ENCODE measurements around the gene KCNQ4. TPM values are rescaled to one million over a fixed set of nuclear protein-coding genes. Genes with fewer than 3 reads are reported as not detected.

The KCNQ4 gene
- total RNA-seq, 4 donors from 2014 or later: 1.1 to 3.3 (median 2.4) TPM

GRCh38 chr1:40833979-40834378, 50.4 kb downstream of the KCNQ4 start:
- H3K4me1 ChIP-seq: no peaks in the 10 kb centered on the region
- H3K36me3 ChIP-seq: no peaks in the 10 kb centered on the region
- no peak overlapping the region for H3K27ac ChIP-seq
- H3K27me3 ChIP-seq: no peaks in the 10 kb centered on the region
- no peak for TF ChIP-seq POLR2A (IDR thresholded peaks at IDR 0.05)
- TF ChIP-seq, protein P1, sequence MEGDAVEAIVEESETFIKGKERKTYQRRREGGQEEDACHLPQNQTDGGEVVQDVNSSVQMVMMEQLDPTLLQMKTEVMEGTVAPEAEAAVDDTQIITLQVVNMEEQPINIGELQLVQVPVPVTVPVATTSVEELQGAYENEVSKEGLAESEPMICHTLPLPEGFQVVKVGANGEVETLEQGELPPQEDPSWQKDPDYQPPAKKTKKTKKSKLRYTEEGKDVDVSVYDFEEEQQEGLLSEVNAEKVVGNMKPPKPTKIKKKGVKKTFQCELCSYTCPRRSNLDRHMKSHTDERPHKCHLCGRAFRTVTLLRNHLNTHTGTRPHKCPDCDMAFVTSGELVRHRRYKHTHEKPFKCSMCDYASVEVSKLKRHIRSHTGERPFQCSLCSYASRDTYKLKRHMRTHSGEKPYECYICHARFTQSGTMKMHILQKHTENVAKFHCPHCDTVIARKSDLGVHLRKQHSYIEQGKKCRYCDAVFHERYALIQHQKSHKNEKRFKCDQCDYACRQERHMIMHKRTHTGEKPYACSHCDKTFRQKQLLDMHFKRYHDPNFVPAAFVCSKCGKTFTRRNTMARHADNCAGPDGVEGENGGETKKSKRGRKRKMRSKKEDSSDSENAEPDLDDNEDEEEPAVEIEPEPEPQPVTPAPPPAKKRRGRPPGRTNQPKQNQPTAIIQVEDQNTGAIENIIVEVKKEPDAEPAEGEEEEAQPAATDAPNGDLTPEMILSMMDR (IDR thresholded peaks at IDR 0.05): no peak
- H3K9me3 ChIP-seq: no peaks in the 10 kb centered on the region
- no peak for DNase-seq
- H3K4me3 ChIP-seq: no peak overlapping the region

- TF ChIP-seq, protein P1 (IDR thresholded peaks at IDR 0.05): no peak
- TF ChIP-seq POLR2A (IDR thresholded peaks at IDR 0.05): no peak
- Histone ChIP-seq H3K27ac (no peak overlapping the region), H3K4me1 (no peaks in the 10 kb centered on the region), H3K4me3 (no peak overlapping the region), H3K36me3 (no peaks in the 10 kb centered on the region), H3K9me3 (no peaks in the 10 kb centered on the region), H3K27me3 (no peaks in the 10 kb centered on the region)
- no peak for DNase-seq
Observed at GRCh38 chr1:40834968-40835545, 51.5 kb downstream of the KCNQ4 start.

- no peak for TF ChIP-seq POLR2A (IDR thresholded peaks at IDR 0.05)
- TF ChIP-seq, protein P1 (IDR thresholded peaks at IDR 0.05): no peak
- no peak overlapping the region for H3K4me3 ChIP-seq
- no peaks in the 10 kb centered on the region for H3K9me3 ChIP-seq
- DNase-seq: no peak
- H3K27me3 ChIP-seq: no peaks in the 10 kb centered on the region
- no peak overlapping the region for H3K27ac ChIP-seq
- no peaks in the 10 kb centered on the region for H3K36me3 ChIP-seq
- H3K4me1 ChIP-seq: no peaks in the 10 kb centered on the region
Observed at GRCh38 chr1:40836283-40836682, 52.7 kb downstream of the KCNQ4 start.

GRCh38 chr1:40837601-40838000, 54.0 kb downstream of the KCNQ4 start:
- no peaks in the 10 kb centered on the region for H3K4me1 ChIP-seq
- H3K27me3 ChIP-seq: no peaks in the 10 kb centered on the region
- TF ChIP-seq, protein P1 (IDR thresholded peaks at IDR 0.05): no peak
- TF ChIP-seq POLR2A (IDR thresholded peaks at IDR 0.05): no peak
- no peak overlapping the region for H3K27ac ChIP-seq
- H3K36me3 ChIP-seq: no peaks in the 10 kb centered on the region
- no peaks in the 10 kb centered on the region for H3K9me3 ChIP-seq
- no peak overlapping the region for H3K4me3 ChIP-seq
- DNase-seq: no peak

DNA sequence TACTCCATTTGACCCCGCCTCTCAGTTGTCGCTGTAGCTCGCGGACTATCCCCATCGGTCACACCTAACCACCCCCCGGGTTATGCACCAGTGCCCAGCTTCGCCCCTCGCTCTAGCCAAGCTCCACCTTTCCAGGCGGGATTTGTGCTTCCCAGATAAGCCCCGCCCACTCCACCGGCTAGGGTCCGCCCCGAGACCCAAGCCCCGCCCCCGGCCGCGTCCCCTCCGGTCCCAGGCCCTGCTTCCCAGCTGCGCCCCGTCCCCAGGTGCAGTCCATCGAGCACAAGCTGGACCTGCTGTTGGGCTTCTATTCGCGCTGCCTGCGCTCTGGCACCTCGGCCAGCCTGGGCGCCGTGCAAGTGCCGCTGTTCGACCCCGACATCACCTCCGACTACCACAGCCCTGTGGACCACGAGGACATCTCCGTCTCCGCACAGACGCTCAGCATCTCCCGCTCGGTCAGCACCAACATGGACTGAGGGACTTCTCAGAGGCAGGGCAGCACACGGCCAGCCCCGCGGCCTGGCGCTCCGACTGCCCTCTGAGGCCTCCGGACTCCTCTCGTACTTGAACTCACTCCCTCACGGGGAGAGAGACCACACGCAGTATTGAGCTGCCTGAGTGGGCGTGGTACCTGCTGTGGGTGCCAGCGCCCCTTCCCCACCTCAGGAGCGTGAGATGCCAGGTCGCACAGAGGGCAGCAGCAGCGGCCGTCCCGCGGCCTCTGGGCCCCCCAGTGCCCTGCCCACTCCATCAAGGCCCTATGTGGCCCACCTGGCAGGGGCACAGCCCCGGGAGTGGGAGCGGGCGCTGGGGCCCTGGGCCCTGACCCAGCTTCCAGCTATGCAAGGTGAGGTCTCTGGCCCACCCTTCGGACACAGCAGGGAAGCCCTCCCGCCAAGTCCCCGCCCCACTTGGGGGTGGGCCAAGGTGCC, 54.7 kb downstream of the KCNQ4 start:
- Histone ChIP-seq H3K36me3 (no peaks in the 10 kb centered on the region), H3K4me3 (no peak overlapping the region)
- no peak for TF ChIP-seq POLR2A (IDR thresholded peaks at IDR 0.05)
- TF ChIP-seq, protein P1 (IDR thresholded peaks at IDR 0.05): no peak

More for the DNA sequence above, 54.7 kb downstream of the KCNQ4 start:
- H3K27me3 ChIP-seq: no peaks in the 10 kb centered on the region
- no peak overlapping the region for H3K27ac ChIP-seq
- H3K4me1 ChIP-seq: no peaks in the 10 kb centered on the region
- DNase-seq: no peak
- no peaks in the 10 kb centered on the region for H3K9me3 ChIP-seq
